HCT116 (cell line): ENCODE data around the gene ITGA11.
A peak's percentile ranks its signal among the peaks of the same experiment; 100 is the strongest.

Experiments used
- CEBPB ChIP-seq: IDR thresholded peaks from 2 replicates; pipeline ENCODE4 v1.6.1; 2012; ENCODE audit warnings: low read depth
- CTCF ChIP-seq, 3 experiments: fragments of 200-600 bp in 1 of 3; sonication (generic) in 1 of 3; IDR thresholded peaks in 2 of 3; conservative IDR thresholded peaks in 1 of 3; 2 replicates each; pipeline ENCODE4 v1.5.1; 2012 to 2017; ENCODE audit warnings: low read depth in 2 of 3, low read length in 2 of 3, antibody characterized with exemption in 1 of 3, borderline replicate concordance in 1 of 3, control low read depth in 1 of 3, mild to moderate bottlenecking in 1 of 3, mixed read lengths in 1 of 3, mixed run types in 1 of 3, moderate library complexity in 1 of 3; ENCODE audit not compliant: insufficient read depth in 1 of 3
- EZH2 ChIP-seq: fragments of 200-600 bp; sonication (generic); IDR thresholded peaks from 2 replicates; pipeline ENCODE4 v1.6.1; 2017; ENCODE audit warnings: antibody characterized with exemption, mixed run types
- POLR2A ChIP-seq: IDR thresholded peaks from 2 replicates; pipeline ENCODE4 v1.7.0; 2011; ENCODE audit warnings: borderline replicate concordance; ENCODE audit not compliant: insufficient read depth, insufficient read length; ENCODE audit errors: extremely low read depth
- TCF7L2 ChIP-seq: IDR thresholded peaks from 2 replicates; pipeline ENCODE4 v1.7.0; 2011; ENCODE audit warnings: borderline replicate concordance, inconsistent platforms; ENCODE audit not compliant: insufficient read depth, insufficient read length; ENCODE audit errors: extremely low read depth

GRCh38 chr15:68252925-68253534 is 178.9 kb downstream of the ITGA11 start:
- peak; percentile 78 to 88 (median 87) for TF ChIP-seq CTCF (IDR thresholded peaks at IDR 0.05 in 2 of 3, conservative IDR thresholded peaks at IDR 0.05 in 1 of 3; ENCODE audit: borderline replicate concordance in 1 of 3, insufficient read depth in 1 of 3, low read depth in 2 of 3, low read length in 2 of 3)
- no peak for TF ChIP-seq TCF7L2
- no peak for TF ChIP-seq POLR2A
- TF ChIP-seq EZH2, result no peak
- TF ChIP-seq CEBPB, result no peak
